AG09319 (cell line): ENCODE data around the gene ARSG.
A peak's percentile ranks its signal among the peaks of the same experiment; 100 is the strongest.

ENCODE experiments used
- DNase-seq: peaks from one replicate; pipeline ENCODE4 v3.0.0-alpha.2; 2010; ENCODE audit warnings: low read depth; ENCODE audit errors: extremely low read depth
- TF ChIP-seq, protein P1 (sequence below): IDR thresholded peaks from 2 replicates; pipeline ENCODE4 v1.5.1; 2011; ENCODE audit warnings: low read depth, mild to moderate bottlenecking, inconsistent platforms, low read length, moderate library complexity

ARSG gene

DNA sequence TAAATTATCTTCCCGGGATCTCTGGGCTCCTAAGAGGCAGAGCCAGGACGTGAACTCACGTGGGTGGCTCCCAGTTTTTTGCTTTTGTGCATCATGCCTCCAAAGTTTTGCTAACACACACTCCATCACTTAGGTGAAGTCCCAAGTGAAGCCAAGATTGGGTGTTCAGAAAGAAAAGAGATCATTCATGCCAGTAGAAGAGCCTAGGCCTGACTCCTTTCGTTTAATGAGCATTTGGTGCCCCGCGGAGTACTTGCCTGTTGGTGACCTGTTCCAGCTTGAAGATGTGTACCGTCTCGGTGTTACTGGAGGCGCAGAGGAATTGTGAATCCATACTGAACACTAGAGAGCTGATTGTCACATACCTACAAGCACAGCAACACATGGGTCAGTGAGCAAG is 141.9 kb downstream of the ARSG start:
- TF ChIP-seq, protein P1, sequence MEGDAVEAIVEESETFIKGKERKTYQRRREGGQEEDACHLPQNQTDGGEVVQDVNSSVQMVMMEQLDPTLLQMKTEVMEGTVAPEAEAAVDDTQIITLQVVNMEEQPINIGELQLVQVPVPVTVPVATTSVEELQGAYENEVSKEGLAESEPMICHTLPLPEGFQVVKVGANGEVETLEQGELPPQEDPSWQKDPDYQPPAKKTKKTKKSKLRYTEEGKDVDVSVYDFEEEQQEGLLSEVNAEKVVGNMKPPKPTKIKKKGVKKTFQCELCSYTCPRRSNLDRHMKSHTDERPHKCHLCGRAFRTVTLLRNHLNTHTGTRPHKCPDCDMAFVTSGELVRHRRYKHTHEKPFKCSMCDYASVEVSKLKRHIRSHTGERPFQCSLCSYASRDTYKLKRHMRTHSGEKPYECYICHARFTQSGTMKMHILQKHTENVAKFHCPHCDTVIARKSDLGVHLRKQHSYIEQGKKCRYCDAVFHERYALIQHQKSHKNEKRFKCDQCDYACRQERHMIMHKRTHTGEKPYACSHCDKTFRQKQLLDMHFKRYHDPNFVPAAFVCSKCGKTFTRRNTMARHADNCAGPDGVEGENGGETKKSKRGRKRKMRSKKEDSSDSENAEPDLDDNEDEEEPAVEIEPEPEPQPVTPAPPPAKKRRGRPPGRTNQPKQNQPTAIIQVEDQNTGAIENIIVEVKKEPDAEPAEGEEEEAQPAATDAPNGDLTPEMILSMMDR = no peak
- no peak for DNase-seq

DNA sequence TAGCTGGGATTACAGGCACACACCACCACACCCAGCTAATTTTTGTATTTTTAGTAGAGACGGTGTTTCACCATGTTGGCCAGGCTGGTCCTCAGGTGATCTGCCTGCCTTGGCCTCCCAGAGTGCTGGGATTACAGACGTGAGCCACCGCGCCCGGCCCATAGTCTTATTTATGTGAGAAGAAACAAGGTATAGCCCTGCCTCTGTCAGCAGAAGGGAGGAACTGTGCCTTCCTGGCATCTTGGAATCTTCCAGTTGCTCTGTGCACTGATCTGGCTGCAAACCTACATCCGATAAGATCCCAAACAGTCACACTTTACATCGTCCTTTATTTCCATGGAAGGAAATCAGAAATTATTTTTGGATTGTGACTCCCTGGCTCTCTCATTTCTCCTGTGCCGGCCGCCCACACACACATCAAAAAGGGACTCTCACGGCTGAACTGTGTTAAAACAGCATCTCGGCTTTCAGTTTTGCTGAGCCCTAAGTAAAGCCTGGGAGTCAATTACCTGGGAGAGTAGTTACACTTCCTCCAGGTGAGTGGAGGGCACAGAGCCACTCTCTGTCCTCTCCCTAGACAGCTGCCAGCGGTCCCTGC is 142.7 kb downstream of the ARSG start:
- TF ChIP-seq, protein P1 = no peak
- no peak for DNase-seq

- DNase-seq = no peak
- TF ChIP-seq, protein P1 = no peak
These were observed 144.1 kb downstream of the ARSG start for GRCh38 chr17:68435361-68435760.

- TF ChIP-seq, protein P1 = peak; percentile 94
- peak; percentile 56 for DNase-seq
These were observed 144.9 kb downstream of the ARSG start for GRCh38 chr17:68435876-68436842.

DNA sequence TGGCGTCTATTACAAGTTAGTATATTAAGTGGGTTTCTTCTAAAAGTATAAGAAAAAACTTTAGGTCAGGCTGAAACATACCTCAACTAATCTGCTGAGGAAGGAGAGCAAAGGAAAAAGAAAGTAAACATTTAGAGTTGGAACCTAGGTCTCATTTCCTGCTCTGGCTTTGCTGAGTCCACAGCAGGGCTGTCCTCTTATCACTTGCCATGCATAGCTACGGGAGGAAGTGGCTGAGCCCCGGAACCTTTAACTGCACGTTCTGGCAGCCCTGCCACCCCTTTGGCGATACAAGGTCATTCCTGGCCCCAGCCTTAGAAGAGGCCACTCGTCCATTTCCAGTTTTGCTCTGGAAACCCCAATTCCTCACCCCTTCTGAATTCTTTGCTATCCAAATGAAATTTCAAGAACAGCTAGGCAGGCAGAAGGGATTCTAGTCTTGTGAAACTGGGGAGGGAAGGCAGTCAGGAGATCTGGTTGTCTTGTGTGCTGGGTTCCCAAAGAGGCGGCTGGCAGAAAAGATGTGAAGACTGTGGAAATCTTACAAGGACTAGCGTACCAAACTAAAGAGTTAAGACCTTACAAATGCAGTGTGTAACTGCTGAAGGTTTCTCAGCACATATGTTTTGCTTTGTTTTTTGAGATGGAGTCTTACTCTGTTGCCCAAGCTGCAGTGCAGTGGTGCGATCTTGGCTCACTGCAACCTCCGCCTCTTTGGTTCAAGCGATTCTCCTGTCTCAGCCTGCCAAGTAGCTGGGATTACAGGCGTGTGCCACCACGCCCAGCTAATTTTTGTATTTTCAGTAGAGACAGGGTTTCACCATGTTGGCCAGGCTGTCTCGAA is 146.9 kb downstream of the ARSG start:
- DNase-seq = no peak
- TF ChIP-seq, protein P1 = no peak

GRCh38 chr17:68439656-68440290 is 148.5 kb downstream of the ARSG start:
- TF ChIP-seq, protein P1 = no peak
- DNase-seq = no peak
